HT-29 (cell line): ENCODE data around the gene PTMA. TPM values are rescaled to one million over a fixed set of nuclear protein-coding genes. Genes with fewer than 3 reads are reported as not detected.
A peak's percentile ranks its signal among the peaks of the same experiment; 100 is the strongest.
"Not testable (repeated sequence)": the region's sequence is repeated elsewhere in the genome, so short reads cannot be mapped to it uniquely, and the experiment has no call there.

ENCODE experiments used
- DNase-seq: peaks from one replicate; pipeline ENCODE4 v3.0.0-alpha.2; 2015; ENCODE audit warnings: low spot score
- total RNA-seq: library from RNA; depleted of rRNA; stranded (reverse); fragments of >200 nt; shearing (Covaris generic); gene quantifications from 2 replicates; pipeline ENCODE4 v1.2.3, GENCODE V29; 2014

The PTMA gene
- total RNA-seq, 1 experiment from 2014 or later, result 1,191 TPM

DNA sequence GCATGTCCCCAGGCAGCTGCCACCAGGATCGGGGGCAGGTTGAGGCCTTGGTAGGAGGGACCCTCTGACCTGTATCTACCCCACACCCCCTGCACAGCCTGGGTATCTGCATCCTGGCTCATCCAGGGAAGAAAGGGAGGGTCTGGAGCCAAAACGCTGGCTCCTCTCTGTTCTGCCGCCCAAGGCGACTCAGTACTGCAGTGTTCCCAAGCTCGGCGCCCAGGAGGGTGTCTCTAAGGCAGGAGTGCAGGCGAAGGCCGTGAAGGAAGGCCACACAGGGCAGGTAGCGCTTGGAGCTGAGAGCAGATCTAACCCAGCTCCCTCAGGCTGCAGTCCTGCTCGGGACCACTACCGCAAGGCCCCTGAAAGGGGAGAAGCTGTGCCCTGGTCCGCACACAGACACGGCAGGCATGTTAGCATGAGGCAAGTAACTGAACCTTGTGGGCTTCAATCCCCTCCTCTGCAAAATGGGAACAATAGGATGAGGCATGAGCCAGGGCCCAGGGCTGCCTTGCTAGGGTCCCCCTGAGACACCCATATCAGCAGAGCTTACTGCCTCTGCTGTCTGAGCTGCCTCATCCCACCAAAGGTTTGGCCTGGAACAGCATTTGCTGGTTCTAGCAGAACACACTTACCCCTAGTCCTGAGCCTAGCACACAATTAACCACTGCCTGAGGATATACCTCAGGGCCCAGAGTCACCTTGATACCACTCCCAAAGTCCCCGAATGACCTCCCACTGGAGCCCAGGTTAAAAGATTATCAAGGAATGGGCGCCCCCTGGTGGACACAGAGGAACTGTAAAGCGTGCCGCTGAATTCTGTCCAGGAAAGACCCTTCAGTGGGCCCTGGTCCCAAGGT lies 6.5 kb downstream of the PTMA start:
- peak; percentile 90 for DNase-seq

- DNase-seq, result no peak
Observed at GRCh38 chr2:231715499-231715837, 7.1 kb downstream of the PTMA start.

- DNase-seq, result no peak
Observed at GRCh38 chr2:231715988-231716616, 7.8 kb downstream of the PTMA start.

GRCh38 chr2:231716666-231717280 lies 8.4 kb downstream of the PTMA start:
- no peak for DNase-seq

- DNase-seq, result no peak
Observed at GRCh38 chr2:231717281-231718171, 9.2 kb downstream of the PTMA start.

GRCh38 chr2:231718799-231719198 lies 10.5 kb downstream of the PTMA start:
- no peak for DNase-seq

GRCh38 chr2:231720292-231720986 lies 12.1 kb downstream of the PTMA start:
- DNase-seq, result no peak

DNA sequence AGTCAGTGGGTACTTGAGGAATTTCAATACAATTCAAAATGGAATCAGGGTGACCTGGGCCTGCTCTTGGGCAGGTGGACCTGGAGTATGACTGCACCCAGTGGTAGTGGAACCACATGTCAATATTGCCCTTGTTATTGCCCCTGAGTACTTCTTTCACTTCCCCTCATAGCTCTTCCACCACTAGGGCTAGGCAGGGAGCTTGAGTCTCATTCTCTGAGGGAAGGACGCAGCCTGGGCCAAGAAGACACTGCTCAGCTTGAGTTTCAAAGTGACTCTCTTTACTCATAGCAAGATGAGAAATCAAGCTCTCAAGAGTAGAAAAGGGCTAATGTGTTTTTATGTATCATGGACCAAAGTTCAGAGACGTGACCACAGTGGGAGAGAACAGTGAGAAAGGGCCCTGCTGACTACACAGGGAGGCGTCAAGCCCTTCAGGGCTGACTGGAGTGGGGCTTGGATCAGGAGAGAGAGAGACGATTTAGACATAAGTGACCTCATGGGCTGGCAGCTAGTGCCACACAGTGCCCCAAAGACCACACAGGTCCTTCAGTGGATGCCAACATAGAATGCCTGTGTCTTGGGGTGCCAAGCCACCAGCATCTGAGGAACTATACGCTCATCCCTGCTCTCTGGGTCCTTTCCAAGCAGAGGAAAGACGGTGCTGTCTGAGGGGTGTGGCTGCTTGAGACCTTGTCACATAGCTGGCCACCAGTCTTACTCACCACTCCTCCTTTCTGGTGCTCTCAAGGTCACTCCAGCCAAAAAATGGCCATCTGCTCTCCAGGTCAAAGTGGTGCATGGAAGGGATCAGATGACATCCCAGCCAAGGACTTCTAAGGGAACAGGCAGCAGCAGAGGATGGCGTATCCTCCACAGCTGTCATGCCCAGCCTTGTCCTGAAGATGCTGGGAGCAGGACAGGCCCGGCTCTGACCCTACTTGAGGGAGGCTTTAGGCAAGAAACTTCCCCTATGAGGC lies 13.0 kb downstream of the PTMA start:
- DNase-seq, result no peak

DNA sequence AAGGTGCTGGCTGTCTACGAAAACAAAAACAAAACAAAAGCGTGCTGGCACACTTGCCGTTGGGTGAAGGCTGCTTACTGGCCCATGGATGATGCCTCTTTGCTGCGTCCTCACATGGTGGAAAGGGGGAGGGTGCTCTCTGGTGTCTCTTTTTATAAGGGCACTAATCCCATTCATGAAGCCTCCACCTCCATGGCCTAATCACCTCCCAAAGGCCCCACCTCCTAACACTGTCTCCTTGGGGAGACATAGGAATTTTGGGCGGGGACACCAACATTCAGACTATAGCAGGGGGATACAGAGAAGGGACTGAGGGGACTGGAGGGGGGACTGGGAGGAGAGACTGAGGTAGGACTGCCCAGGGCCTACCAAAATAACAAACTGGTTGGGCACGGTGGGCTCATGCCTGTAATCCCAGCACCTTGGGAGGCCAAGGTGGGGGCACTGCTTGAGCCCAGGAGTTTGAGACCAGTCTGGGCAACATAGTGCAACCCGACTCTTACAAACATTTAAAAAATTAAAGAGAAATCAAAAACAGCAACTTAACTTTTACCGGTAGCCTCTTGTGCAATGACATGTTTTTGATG lies 14.5 kb downstream of the PTMA start:
- DNase-seq, result no peak

- no peak for DNase-seq
Observed at GRCh38 chr2:231725476-231725875, 17.2 kb downstream of the PTMA start.

DNA sequence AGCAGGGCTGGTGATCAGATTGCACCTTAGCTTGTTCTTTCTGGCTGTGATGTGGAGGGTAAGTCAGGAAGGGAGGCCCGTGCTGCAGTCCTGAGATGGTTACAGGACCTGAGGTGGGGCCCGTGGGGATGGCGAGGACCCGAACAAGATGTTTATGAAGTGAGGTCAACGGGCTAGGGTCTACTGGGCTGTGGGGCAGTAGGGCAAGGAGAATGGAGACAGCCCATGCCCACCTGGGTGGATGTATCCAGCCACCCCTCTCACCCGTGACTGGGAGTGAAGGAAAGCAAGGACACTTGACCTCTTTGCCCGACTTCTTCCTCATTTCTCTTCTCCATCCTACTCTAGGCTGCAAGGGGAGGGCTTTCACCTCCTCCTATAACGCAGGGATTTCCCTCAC lies 18.0 kb downstream of the PTMA start:
- DNase-seq, result no peak

GRCh38 chr2:231727621-231728020 lies 19.3 kb downstream of the PTMA start:
- DNase-seq, result no peak

- DNase-seq, result no peak
Observed at GRCh38 chr2:231732604-231733003, 24.3 kb downstream of the PTMA start.

DNA sequence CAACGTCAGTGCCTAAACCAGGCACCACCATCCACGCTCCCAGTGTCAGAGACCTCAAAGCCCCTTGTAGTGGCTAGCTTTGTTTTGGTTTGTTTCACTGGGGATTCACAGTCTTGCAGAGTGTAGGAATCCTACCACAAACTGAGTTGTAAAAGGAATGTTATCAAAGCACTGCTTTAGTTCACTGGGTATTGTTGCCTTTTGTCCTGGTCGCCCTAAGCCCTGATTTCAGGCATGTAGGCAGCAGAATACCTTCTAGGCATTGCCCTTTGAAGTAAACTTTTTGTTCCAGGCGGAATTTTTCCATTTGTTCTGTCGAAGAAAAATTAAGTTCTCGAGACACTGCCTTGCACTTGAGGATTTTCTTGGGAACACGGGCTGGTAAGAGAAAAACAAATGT lies 29.4 kb downstream of the PTMA start:
- DNase-seq, result no peak

DNA sequence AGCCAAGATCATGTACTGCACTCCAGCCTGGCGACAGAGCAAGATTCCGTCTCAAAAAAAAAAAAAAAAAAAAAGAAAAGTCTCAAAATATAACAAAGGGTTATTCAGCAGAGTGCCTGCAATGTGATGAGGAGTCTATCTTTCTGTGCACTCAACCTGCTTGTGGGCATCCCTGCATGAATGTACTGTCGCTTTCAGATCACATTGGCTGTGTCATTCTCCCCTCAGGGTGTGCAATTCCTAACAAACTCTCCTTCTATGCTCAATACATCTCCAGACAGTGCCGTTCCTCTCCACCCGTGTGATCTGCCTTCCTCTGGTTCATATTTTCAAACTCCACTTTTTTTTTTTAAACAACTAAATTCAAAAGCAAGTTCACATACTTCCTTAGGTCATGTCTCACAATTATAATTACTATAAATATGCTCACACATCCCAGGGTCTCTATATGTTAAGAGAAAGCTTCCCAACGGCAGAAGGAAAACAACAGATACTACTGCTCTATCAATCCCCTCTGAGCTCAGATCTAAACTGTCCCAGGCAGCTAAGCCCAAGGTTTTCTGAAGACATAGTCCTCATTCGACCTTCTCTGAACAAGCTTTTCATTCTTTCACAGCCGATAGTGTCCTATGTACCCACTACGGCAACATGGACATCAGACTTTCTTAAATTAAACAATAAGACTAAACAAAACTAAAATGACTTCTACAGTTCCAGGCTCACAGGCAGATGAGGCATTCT lies 35.2 kb downstream of the PTMA start:
- DNase-seq, result no peak

DNA sequence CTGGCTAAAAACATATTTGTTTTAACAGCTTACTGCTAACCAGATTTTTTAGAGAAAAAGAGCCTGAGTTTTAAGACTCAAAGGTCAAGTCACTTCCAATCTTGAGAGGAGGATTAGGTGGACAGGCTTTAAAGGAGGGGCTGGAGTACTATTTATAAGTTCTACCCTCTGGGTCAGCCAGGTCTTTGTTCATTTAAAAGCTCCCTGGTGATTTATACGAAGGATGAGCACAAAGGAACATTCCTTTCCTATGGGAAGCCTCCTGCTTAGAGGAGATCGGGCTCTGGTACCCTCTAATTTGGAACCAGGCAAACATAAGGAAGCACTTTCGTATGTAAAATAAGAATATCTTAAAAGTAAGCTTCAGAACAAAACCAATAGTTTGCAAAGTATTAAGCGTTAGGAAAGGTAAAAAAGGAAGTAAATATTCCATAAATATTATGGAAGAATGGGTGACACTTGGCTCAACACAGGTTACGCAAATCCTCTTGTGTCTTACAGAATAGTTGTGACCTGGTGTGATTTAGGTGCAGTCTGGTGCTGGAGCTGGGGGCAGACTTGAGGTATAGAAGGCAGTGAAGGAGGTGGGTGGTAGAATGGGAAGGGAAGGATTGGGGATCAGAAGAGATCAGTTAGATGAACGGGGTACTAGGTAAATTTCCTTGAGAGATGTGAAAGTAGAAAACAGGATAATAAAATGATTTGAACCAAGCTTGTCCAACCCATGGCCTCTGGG lies 37.1 kb downstream of the PTMA start:
- no peak for DNase-seq

- not testable (repeated sequence) for DNase-seq
Observed at GRCh38 chr2:231748153-231748896, 40.0 kb downstream of the PTMA start.
